ENCODE data around the gene SON.
A peak's percentile ranks its signal among the peaks of the same experiment; 100 is the strongest.

The SON gene

DNA sequence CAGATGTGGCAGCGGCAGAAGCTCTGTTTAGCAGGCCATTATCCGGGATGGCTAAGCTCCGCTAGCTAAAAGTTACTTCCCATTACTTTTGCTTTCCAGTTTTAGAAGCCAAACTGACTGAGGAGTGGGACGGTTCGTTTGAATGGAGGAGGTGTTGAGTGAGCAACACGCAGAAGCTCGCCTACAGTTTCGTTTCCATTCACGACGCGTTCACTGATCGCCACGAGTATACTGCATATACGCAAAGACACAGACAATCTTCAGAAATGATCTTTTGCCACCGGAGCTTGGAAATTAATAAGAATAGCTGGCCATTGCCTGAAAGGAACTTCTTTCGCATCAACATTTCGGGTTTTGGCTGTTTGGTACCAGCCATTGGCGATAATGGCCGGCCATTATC is 14.6 kb downstream of the SON start:
- CTCF ChIA-PET: interaction anchor here (0.5 to 1.3 kb wide), 3 partner anchors 25 to 359 kb away, joined by 3 to 4 read pairs (median 4); no protein-coding TSS in a partner anchor
- POLR2A ChIA-PET: interaction anchor here (0.5 to 1.1 kb wide), 4 partner anchors 10 to 81 kb away, joined by 3 to 6 read pairs (median 4); no protein-coding TSS in a partner anchor
- peak; percentile 84 for TF ChIP-seq ZNF157 (tag by site-specific recombination; IDR thresholded peaks at IDR 0.05)
- TF ChIP-seq BCL6B (tag by site-specific recombination; IDR thresholded peaks at IDR 0.05): no peak

DNA sequence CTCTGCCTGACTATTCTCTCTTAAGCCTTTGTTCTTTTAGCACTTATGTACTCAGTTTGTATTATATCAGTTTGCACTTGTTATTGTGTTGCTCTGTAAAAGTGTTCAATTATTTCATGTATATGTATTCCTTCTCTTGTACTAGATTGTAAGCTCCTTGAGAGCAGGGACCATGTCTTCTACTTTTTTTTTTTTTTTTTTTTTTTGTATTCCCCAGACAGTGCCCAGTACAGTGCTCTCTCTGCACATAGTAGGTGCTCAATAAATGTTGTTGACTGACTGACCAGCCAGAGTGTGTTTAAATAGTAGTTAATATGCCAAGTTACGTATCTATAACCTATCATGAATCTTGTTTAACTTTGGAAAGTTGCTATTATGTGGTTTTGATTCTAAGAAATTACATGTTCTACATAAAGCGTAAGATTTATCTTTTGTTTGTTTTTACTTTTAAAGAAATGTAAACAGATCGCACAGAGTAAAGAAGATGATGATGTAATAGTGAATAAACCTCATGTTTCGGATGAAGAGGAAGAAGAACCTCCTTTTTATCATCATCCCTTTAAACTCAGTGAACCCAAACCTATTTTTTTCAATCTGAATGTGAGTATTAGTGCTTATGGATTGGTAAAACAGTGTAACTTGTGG is 16.1 kb downstream of the SON start:
- Histone ChIP-seq H3K27ac (ENCODE audit: extremely low read depth, low read depth, low read length) (no peak overlapping the region), H3K9me3 (ENCODE audit: control insufficient read depth, insufficient read depth, low read depth, low read length) (no peaks in the 10 kb centered on the region), H3K4me3 (ENCODE audit: low read depth, low read length) (no peak overlapping the region), H3K36me3 (ENCODE audit: control insufficient read depth in 2 of 2, insufficient read depth in 1 of 2, low read length in 2 of 2) (peaks cover 81 to 90% of the 10 kb centered on the region in 2 experiments), H3K4me1 (ENCODE audit: control insufficient read depth, insufficient read depth, low read length) (no peaks in the 10 kb centered on the region)
- TF ChIP-seq ZNF362 (tag by site-specific recombination; IDR thresholded peaks at IDR 0.05) (peak; percentile 67; the same call in 1 of the 2 replicates), ZBTB21 (tag by site-specific recombination; IDR thresholded peaks at IDR 0.05) (0 out of 2 replicates have a peak, but pooled peaks have one; percentile 35), ATF2 (tag by site-specific recombination; IDR thresholded peaks at IDR 0.05; ENCODE audit: low read depth) (peak; percentile 61; the same call in 1 of the 2 replicates), ZNF140 (tag by site-specific recombination; IDR thresholded peaks at IDR 0.05) (no peak), OSR2 (tag by site-specific recombination; IDR thresholded peaks at IDR 0.05) (no peak), ZNF664 (tag by site-specific recombination; IDR thresholded peaks at IDR 0.05) (peak; percentile 83), ZEB2 (tag by site-specific recombination; IDR thresholded peaks at IDR 0.05) (0 out of 2 replicates have a peak, but pooled peaks have one; percentile 36), ZNF513 (tag by site-specific recombination; IDR thresholded peaks at IDR 0.05) (peak; percentile 54; the same call in 1 of the 2 replicates), ZNF626 (tag by site-specific recombination; IDR thresholded peaks at IDR 0.05) (no peak), ZNF324 (tag by site-specific recombination; IDR thresholded peaks at IDR 0.05) (0 out of 2 replicates have a peak, but pooled peaks have one; percentile 16), ZNF629 (tag by site-specific recombination; IDR thresholded peaks at IDR 0.05) (peak; percentile 68), REPIN1 (tag by site-specific recombination; IDR thresholded peaks at IDR 0.05; ENCODE audit: low read depth) (no peak), SP7 (tag by site-specific recombination; IDR thresholded peaks at IDR 0.05) (peak; percentile 98), ZNF639 (tag by site-specific recombination; IDR thresholded peaks at IDR 0.05) (0 out of 2 replicates have a peak, but pooled peaks have one; percentile 40), ZXDB (tag by site-specific recombination; IDR thresholded peaks at IDR 0.05) (0 out of 2 replicates have a peak, but pooled peaks have one; percentile 11), BCL6B (tag by site-specific recombination; IDR thresholded peaks at IDR 0.05) (peak; percentile 86)
- TF ChIP-seq, protein P1, sequence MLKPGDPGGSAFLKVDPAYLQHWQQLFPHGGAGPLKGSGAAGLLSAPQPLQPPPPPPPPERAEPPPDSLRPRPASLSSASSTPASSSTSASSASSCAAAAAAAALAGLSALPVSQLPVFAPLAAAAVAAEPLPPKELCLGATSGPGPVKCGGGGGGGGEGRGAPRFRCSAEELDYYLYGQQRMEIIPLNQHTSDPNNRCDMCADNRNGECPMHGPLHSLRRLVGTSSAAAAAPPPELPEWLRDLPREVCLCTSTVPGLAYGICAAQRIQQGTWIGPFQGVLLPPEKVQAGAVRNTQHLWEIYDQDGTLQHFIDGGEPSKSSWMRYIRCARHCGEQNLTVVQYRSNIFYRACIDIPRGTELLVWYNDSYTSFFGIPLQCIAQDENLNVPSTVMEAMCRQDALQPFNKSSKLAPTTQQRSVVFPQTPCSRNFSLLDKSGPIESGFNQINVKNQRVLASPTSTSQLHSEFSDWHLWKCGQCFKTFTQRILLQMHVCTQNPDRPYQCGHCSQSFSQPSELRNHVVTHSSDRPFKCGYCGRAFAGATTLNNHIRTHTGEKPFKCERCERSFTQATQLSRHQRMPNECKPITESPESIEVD (tag by site-specific recombination; IDR thresholded peaks at IDR 0.05): peak; percentile 34; the same call in 1 of the 2 replicates
- CTCF ChIA-PET: interaction anchor here (1.3 kb wide), 1 partner anchor 24 kb away, joined by 4 read pairs; no protein-coding TSS in a partner anchor
- POLR2A ChIA-PET: interaction anchor here (0.6 kb wide), 1 partner anchor 58 kb away, joined by 3 read pairs; no protein-coding TSS in a partner anchor

More for the DNA sequence above, 14.6 kb downstream of the SON start:
- Histone ChIP-seq H3K9me3 (ENCODE audit: control insufficient read depth, insufficient read depth, low read depth, low read length) (no peaks in the 10 kb centered on the region), H3K4me1 (ENCODE audit: control insufficient read depth, insufficient read depth, low read length) (no peaks in the 10 kb centered on the region), H3K27ac (ENCODE audit: extremely low read depth, low read depth, low read length) (no peak overlapping the region), H3K36me3 (ENCODE audit: control insufficient read depth in 2 of 2, insufficient read depth in 1 of 2, low read length in 2 of 2) (peaks cover 80 to 97% of the 10 kb centered on the region in 2 experiments), H3K4me3 (ENCODE audit: low read depth, low read length) (no peak overlapping the region)

Data from HEK293 (cell line).